ENCODE results near the gene LYZL6. TPM values are rescaled to one million over a fixed set of nuclear protein-coding genes. Genes with fewer than 3 reads are reported as not detected.

Gene LYZL6
- total and polyA plus RNA-seq, 2 experiments from 2014 or later: not detected

- Histone ChIP-seq H3K79me2 (no peaks in the 10 kb centered on the region), H2AFZ (no peak overlapping the region), H3K27me3 (no peaks in the 10 kb centered on the region), H3K36me3 (replicated peaks; ENCODE audit: insufficient read depth, low read depth) (no peaks in the 10 kb centered on the region), H3K4me3 (no peak overlapping the region), H4K20me1 (ENCODE audit: insufficient read depth, poor library complexity, severe bottlenecking) (no peaks in the 10 kb centered on the region), H3K4me2 (peak overlapping the region; percentile 24), H3K4me1 (ENCODE audit: insufficient read depth) (peaks cover 27% of the 10 kb centered on the region), H3K9me2 (replicated peaks; ENCODE audit: insufficient read depth) (no peaks in the 10 kb centered on the region), H3K27ac (peak overlapping the region; percentile 82), H3K9me3 (ENCODE audit: low read depth) (no peaks in the 10 kb centered on the region)
- 63% methylated on average over 1 of the region's 1 CpG for WGBS (ENCODE audit: low lambda C conversion rate, missing lambda C conversion rate)
- DNase-seq (ENCODE audit: low spot score): no peak
- TF ChIP-seq CTCF (IDR thresholded peaks at IDR 0.05; ENCODE audit: poor library complexity): no peak
- no peak for TF ChIP-seq EZH2phosphoT487 (IDR thresholded peaks at IDR 0.05; ENCODE audit: low read depth, severe bottlenecking, unreplicated experiment)
- no peak for TF ChIP-seq EZH2 (IDR thresholded peaks at IDR 0.05; ENCODE audit: borderline replicate concordance)
Observed at GRCh38 chr17:35972066-35972465, 28.6 kb upstream of the LYZL6 start.

GRCh38 chr17:35969558-35970380 lies 26.3 kb upstream of the LYZL6 start:
- H3K4me2 ChIP-seq: peak overlapping the region; percentile 58

GRCh38 chr17:35968520-35969054 lies 25.1 kb upstream of the LYZL6 start:
- TF ChIP-seq EZH2 (IDR thresholded peaks at IDR 0.05; ENCODE audit: borderline replicate concordance): no peak
- TF ChIP-seq EZH2phosphoT487 (IDR thresholded peaks at IDR 0.05; ENCODE audit: low read depth, severe bottlenecking, unreplicated experiment): no peak
- TF ChIP-seq CTCF (IDR thresholded peaks at IDR 0.05; ENCODE audit: poor library complexity): no peak
- Histone ChIP-seq H3K4me1 (ENCODE audit: insufficient read depth) (peaks cover 16% of the 10 kb centered on the region), H3K4me2 (no peak overlapping the region), H3K9me3 (ENCODE audit: low read depth) (no peaks in the 10 kb centered on the region), H3K9me2 (replicated peaks; ENCODE audit: insufficient read depth) (no peaks in the 10 kb centered on the region), H3K4me3 (no peak overlapping the region), H3K27me3 (no peaks in the 10 kb centered on the region), H2AFZ (no peak overlapping the region), H3K27ac (no peak overlapping the region), H4K20me1 (ENCODE audit: insufficient read depth, poor library complexity, severe bottlenecking) (no peaks in the 10 kb centered on the region), H3K79me2 (no peaks in the 10 kb centered on the region), H3K36me3 (replicated peaks; ENCODE audit: insufficient read depth, low read depth) (no peaks in the 10 kb centered on the region)
- 82% methylated on average over 10 of the region's 10 CpGs for WGBS (ENCODE audit: low lambda C conversion rate, missing lambda C conversion rate)
- DNase-seq (ENCODE audit: low spot score): no peak

More at GRCh38 chr17:35969558-35970380, 26.3 kb upstream of the LYZL6 start:
- Histone ChIP-seq H3K9me2 (replicated peaks; ENCODE audit: insufficient read depth) (no peaks in the 10 kb centered on the region), H3K4me3 (no peak overlapping the region), H3K36me3 (replicated peaks; ENCODE audit: insufficient read depth, low read depth) (no peaks in the 10 kb centered on the region), H3K27ac (peak overlapping the region; percentile 89), H3K27me3 (no peaks in the 10 kb centered on the region), H3K79me2 (no peaks in the 10 kb centered on the region), H3K9me3 (ENCODE audit: low read depth) (no peaks in the 10 kb centered on the region), H3K4me1 (ENCODE audit: insufficient read depth) (peaks cover 27% of the 10 kb centered on the region), H2AFZ (no peak overlapping the region), H4K20me1 (ENCODE audit: insufficient read depth, poor library complexity, severe bottlenecking) (no peaks in the 10 kb centered on the region)
- TF ChIP-seq CTCF (IDR thresholded peaks at IDR 0.05; ENCODE audit: poor library complexity) (peak; percentile 86), EZH2 (IDR thresholded peaks at IDR 0.05; ENCODE audit: borderline replicate concordance) (no peak)
- peak; percentile 93 for DNase-seq (ENCODE audit: low spot score)
- 32% methylated on average over 8 of the region's 8 CpGs for WGBS (ENCODE audit: low lambda C conversion rate, missing lambda C conversion rate)

Measured in hepatocyte (in vitro differentiated cells).